ENCODE measurements around the gene IGSF22.

DNA sequence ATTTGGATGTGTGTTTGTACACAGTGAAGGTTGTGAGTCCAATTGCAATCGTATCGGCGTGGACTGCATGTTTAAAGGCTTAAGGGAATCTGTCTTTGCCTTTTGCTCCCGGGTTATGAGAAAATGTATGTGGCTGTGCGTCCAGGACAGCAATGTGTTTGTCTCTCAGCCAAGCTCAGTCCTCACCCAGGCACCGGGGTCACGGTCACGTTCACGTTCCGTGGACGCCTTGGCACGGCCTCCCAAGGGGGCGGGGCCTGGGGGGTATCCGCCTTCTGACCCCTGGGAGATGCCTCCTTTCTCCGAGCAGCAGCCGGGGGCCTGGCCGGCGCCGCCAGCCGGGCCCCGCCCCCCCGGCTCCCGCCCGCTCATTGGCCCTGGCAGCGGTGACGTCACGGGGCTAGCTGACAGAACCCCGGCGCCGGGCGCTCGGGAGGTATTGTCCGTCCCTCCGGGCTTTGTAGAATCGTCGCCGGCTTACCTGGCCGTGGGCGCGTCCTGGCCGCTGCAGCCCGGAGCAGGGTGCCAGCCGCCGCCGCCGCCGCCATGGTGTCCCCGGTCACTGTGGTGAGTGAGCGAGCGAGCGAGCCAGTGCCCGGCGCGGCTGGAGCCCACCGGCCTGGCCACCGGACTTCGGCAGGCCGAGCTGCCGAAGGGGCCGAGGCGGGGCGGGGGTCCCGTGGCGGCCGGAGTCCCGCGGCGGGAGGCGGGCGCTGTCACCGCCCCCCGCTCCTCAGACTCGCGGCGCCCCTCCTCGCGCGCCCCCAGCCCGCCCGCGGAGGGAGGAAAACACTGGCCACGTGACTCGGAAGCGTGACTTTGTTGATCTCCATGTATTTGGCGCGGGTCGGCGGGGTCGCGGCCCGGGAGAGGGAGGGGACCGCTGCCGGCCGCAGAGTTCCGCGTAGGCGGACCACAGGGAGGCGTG is 27.4 kb downstream of the IGSF22 start, which contains the start of gene TMEM86A:
- TF ChIP-seq, protein P1, sequence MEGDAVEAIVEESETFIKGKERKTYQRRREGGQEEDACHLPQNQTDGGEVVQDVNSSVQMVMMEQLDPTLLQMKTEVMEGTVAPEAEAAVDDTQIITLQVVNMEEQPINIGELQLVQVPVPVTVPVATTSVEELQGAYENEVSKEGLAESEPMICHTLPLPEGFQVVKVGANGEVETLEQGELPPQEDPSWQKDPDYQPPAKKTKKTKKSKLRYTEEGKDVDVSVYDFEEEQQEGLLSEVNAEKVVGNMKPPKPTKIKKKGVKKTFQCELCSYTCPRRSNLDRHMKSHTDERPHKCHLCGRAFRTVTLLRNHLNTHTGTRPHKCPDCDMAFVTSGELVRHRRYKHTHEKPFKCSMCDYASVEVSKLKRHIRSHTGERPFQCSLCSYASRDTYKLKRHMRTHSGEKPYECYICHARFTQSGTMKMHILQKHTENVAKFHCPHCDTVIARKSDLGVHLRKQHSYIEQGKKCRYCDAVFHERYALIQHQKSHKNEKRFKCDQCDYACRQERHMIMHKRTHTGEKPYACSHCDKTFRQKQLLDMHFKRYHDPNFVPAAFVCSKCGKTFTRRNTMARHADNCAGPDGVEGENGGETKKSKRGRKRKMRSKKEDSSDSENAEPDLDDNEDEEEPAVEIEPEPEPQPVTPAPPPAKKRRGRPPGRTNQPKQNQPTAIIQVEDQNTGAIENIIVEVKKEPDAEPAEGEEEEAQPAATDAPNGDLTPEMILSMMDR (IDR thresholded peaks at IDR 0.05; ENCODE audit: low read length): no peak
- TF ChIP-seq EZH2phosphoT487 (IDR thresholded peaks at IDR 0.05; ENCODE audit: low read length): no peak
- TF ChIP-seq EZH2 (optimal IDR thresholded peaks at IDR 0.05; ENCODE audit: low read depth, low read length): no peak
